ENCODE data around the gene INPP5A.
"Not testable (repeated sequence)": the region's sequence is repeated elsewhere in the genome, so short reads cannot be mapped to it uniquely, and the experiment has no call there.

The INPP5A gene

GRCh38 chr10:132764108-132764507, 226.5 kb downstream of the INPP5A start:
- TF ChIP-seq CTCF (conservative IDR thresholded peaks at IDR 0.05): no peak
- no peak overlapping the region for H3K27ac ChIP-seq

- TF ChIP-seq CTCF (conservative IDR thresholded peaks at IDR 0.05): no peak
- no peak overlapping the region for H3K27ac ChIP-seq
Observed at GRCh38 chr10:132765435-132765834, 227.8 kb downstream of the INPP5A start.

- no peak overlapping the region for H3K27ac ChIP-seq
- TF ChIP-seq CTCF (conservative IDR thresholded peaks at IDR 0.05): no peak
Observed at GRCh38 chr10:132766291-132766690, 228.7 kb downstream of the INPP5A start.

- no peak for TF ChIP-seq CTCF (conservative IDR thresholded peaks at IDR 0.05)
- H3K27ac ChIP-seq: no peak overlapping the region
Observed at GRCh38 chr10:132768346-132769248, 231.0 kb downstream of the INPP5A start.

GRCh38 chr10:132770061-132771021, 232.8 kb downstream of the INPP5A start:
- no peak overlapping the region for H3K27ac ChIP-seq
- no peak for TF ChIP-seq CTCF (conservative IDR thresholded peaks at IDR 0.05)

- H3K27ac ChIP-seq: not testable (repeated sequence)
Observed at GRCh38 chr10:132772816-132773215, 235.2 kb downstream of the INPP5A start.

GRCh38 chr10:132774181-132774901, 236.8 kb downstream of the INPP5A start:
- no peak overlapping the region for H3K27ac ChIP-seq
- no peak for TF ChIP-seq CTCF (conservative IDR thresholded peaks at IDR 0.05)

Measured in VCaP (cell line).